CD4-positive, alpha-beta T cell (primary cell): Measurements from ENCODE around the gene PPP1R2. TPM values are rescaled to one million over a fixed set of nuclear protein-coding genes. Genes with fewer than 3 reads are reported as not detected.
"Not testable (repeated sequence)": the region's sequence is repeated elsewhere in the genome, so short reads cannot be mapped to it uniquely, and the experiment has no call there.

Source experiments
- ATAC-seq: fragments of 200-7000 bp; cut with Tn5 transposase; one replicate; pipeline ENCODE4 v1.10.0; 2022; ENCODE audit warnings: mild to moderate bottlenecking; ENCODE audit not compliant: poor library complexity
- CTCF ChIA-PET: fragments of 350-600 bp; sonication (Branson Sonifier 250); formaldehyde crosslinking; loops from one replicate; lab custom pipeline; 2021; ENCODE audit warnings: antibody characterized with exemption, inconsistent platforms; lab: Charles Lee
- POLR2A ChIA-PET: fragments of 350-600 bp; sonication (Branson Sonifier 250); formaldehyde crosslinking; loops from one replicate; lab custom pipeline; 2021; ENCODE audit warnings: antibody characterized with exemption, inconsistent platforms; lab: Charles Lee
- DNase-seq, 14 experiments: peaks; one replicate each; pipeline ENCODE4 v3.0.0-alpha.2; 2013 to 2020; ENCODE audit warnings: mixed read lengths in 2 of 14
- H3K27ac ChIP-seq, 2 donors: one replicate each; pipeline versions ENCODE4 v1.5.1 to v1.7.0; 2013; ENCODE audit warnings: low read length in 2 of 2, low read depth in 1 of 2, mild to moderate bottlenecking in 1 of 2
- H3K27me3 ChIP-seq, 2 experiments: 1 replicate in 1 of 2; 2 replicates in 1 of 2; pipeline versions ENCODE4 v1.6.1 to v1.7.0; 2013; ENCODE audit warnings: low read length in 2 of 2, control low read depth in 1 of 2, mild to moderate bottlenecking in 1 of 2, moderate library complexity in 1 of 2; ENCODE audit not compliant: insufficient read depth in 2 of 2, control insufficient read depth in 1 of 2
- H3K36me3 ChIP-seq: one replicate; pipeline ENCODE4 v1.6.1; 2013; ENCODE audit warnings: low read length, control low read depth; ENCODE audit not compliant: insufficient read depth
- H3K4me1 ChIP-seq: one replicate; pipeline ENCODE4 v1.6.1; 2013; ENCODE audit warnings: low read length, control low read depth; ENCODE audit not compliant: insufficient read depth
- H3K4me3 ChIP-seq: one replicate; pipeline ENCODE4 v1.5.1; 2013; ENCODE audit warnings: mild to moderate bottlenecking, low read length, moderate library complexity
- H3K9me3 ChIP-seq, 2 experiments: 1 replicate in 1 of 2; 2 replicates in 1 of 2; pipeline versions ENCODE4 v1.6.1 to v1.7.0; 2013; ENCODE audit warnings: low read length in 2 of 2, mild to moderate bottlenecking in 2 of 2, control low read depth in 1 of 2, moderate library complexity in 1 of 2; ENCODE audit not compliant: control insufficient read depth in 1 of 2, insufficient read depth in 1 of 2
- H3K27ac Mint-ChIP-seq: one replicate; pipeline ENCODE4 v1.8.0; 2020; ENCODE audit warnings: mixed read lengths
- H3K27me3 Mint-ChIP-seq: one replicate; pipeline ENCODE4 v1.8.0; 2021; ENCODE audit warnings: mixed read lengths
- H3K36me3 Mint-ChIP-seq: one replicate; pipeline ENCODE4 v1.8.0; 2021; ENCODE audit warnings: low read depth, mixed read lengths
- H3K4me1 Mint-ChIP-seq: one replicate; pipeline ENCODE4 v1.8.0; 2021; ENCODE audit warnings: low read depth, mixed read lengths
- H3K4me3 Mint-ChIP-seq: one replicate; pipeline ENCODE4 v1.8.0; 2020; ENCODE audit warnings: mild to moderate bottlenecking, mixed read lengths
- H3K9me3 Mint-ChIP-seq: one replicate; pipeline ENCODE4 v1.8.0; 2020; ENCODE audit warnings: mixed read lengths
- CTCF ChIP-seq: fragments of 200-600 bp; IDR thresholded peaks from one replicate; pipeline ENCODE4 v1.8.0; 2022; ENCODE audit warnings: antibody characterized with exemption, mild to moderate bottlenecking
- intact Hi-C, 2 experiments: fragments of 100-400 bp; cut with DNase I in 1 of 2; cut with micrococcal nuclease in 1 of 2; formaldehyde crosslinking; loops; one replicate each; pipeline versions ENCODE4 v1.15.1 to v1.9.0; 2023 to 2025; cut with DNase I, micrococcal nuclease
- polyA plus RNA-seq, 2 donors: library from polyadenylated mRNA; unstranded; fragments of 120-200 nt; gene quantifications; one replicate each; pipeline ENCODE4 v1.2.1, GENCODE V29; 2013
- total RNA-seq, 174 experiments: library from RNA in 2 of 174; stranded (reverse) in 2 of 174; gene quantifications; one replicate each; pipeline ENCODE4 v1.2.3 and lab custom pipeline; 2021 to 2026

The PPP1R2 gene
- 100 to 1,000 TPM; 205 to 210 TPM for total RNA-seq
- polyA plus RNA-seq (2013, experiment 1 of 2), result 130 TPM
- polyA plus RNA-seq (2013, experiment 2 of 2), result 129 TPM
- total RNA-seq (lab: John Stamatoyannopoulos, UW), result 95.7 to 351 (median 173) reads per million in 172 experiments

- Mint-ChIP-seq H3K9me3 (no peaks in the 10 kb centered on the region), H3K4me1 (peaks cover 76% of the 10 kb centered on the region), H3K36me3 (peaks cover 59% of the 10 kb centered on the region), H3K27ac (peak within 1 kb of the TSS; percentile 93), H3K4me3 (peak within 1 kb of the TSS; percentile 88), H3K27me3 (no peaks in the 10 kb centered on the region)
- intact Hi-C loops, result loop anchor here (1.0 to 10.0 kb wide), 4 partner anchors 7 to 1058 kb away; partner anchors contain the start of genes ATP13A3 (in 1 of the 2), LSG1 (in 1 of the 2) and XXYLT1 (in 1 of the 2)
- Histone ChIP-seq H3K36me3 (no peaks in the 10 kb centered on the region), H3K4me3 (peak within 1 kb of the TSS; percentile 70), H3K4me1 (peaks cover 52% of the 10 kb centered on the region), H3K9me3 (no peaks in the 10 kb centered on the region), H3K27ac (peak within 1 kb of the TSS; percentile 95 to 96), H3K27me3 (no peaks in the 10 kb centered on the region)
- ATAC-seq, result peak; percentile 80
- POLR2A ChIA-PET, result interaction anchor here (0.6 to 9.4 kb wide), 26 partner anchors 9 to 1399 kb away, joined by 3 to 202 read pairs (median 4); partner anchors contain the start of genes ACAP2, LSG1, NCBP2 and TNK2
- CTCF ChIA-PET, result interaction anchor here (0.5 to 6.2 kb wide), 8 partner anchors 10 to 364 kb away, joined by 3 to 33 read pairs (median 4); no protein-coding TSS in a partner anchor
- peak; percentile 82 to 97 (median 91) for DNase-seq
- no peak for TF ChIP-seq CTCF
These were observed at the start of gene PPP1R2 for GRCh38 chr3:195542698-195543499. Gene PPP1R2 (minus strand): TSS chr3:195543325. CDS start chr3:195543025, 300 bp downstream.

GRCh38 chr3:195591852-195592251 lies 48.7 kb upstream of the PPP1R2 start:
- DNase-seq, result no peak
- Histone ChIP-seq H3K4me3 (no peak overlapping the region), H3K27ac (no peak overlapping the region), H3K9me3 (no peaks in the 10 kb centered on the region), H3K27me3 (no peaks in the 10 kb centered on the region), H3K4me1 (peaks cover 8% of the 10 kb centered on the region), H3K36me3 (no peaks in the 10 kb centered on the region)
- H3K27ac Mint-ChIP-seq, result no peak overlapping the region
- no peaks in the 10 kb centered on the region for H3K4me1 Mint-ChIP-seq
- intact Hi-C loops, result no loop called here
- no peaks in the 10 kb centered on the region for H3K9me3 Mint-ChIP-seq
- POLR2A ChIA-PET, result no interaction called here
- H3K27me3 Mint-ChIP-seq, result no peaks in the 10 kb centered on the region
- CTCF ChIA-PET, result no interaction called here
- no peaks in the 10 kb centered on the region for H3K36me3 Mint-ChIP-seq
- ATAC-seq, result no peak
- H3K4me3 Mint-ChIP-seq, result no peak overlapping the region
- no peak for TF ChIP-seq CTCF

- Mint-ChIP-seq H3K27ac (no peak overlapping the region), H3K36me3 (no peaks in the 10 kb centered on the region), H3K9me3 (no peaks in the 10 kb centered on the region), H3K4me3 (no peak overlapping the region), H3K4me1 (no peaks in the 10 kb centered on the region), H3K27me3 (no peaks in the 10 kb centered on the region)
- no peak for TF ChIP-seq CTCF
- Histone ChIP-seq H3K36me3 (no peaks in the 10 kb centered on the region), H3K27me3 (no peaks in the 10 kb centered on the region), H3K4me1 (peaks cover 14% of the 10 kb centered on the region), H3K27ac (no peak overlapping the region), H3K9me3 (no peaks in the 10 kb centered on the region), H3K4me3 (no peak overlapping the region)
- intact Hi-C loops, result no loop called here
- ChIA-PET POLR2A (no interaction called here), CTCF (no interaction called here)
- DNase-seq (no peak), ATAC-seq (no peak)
These were observed 48.1 kb upstream of the PPP1R2 start for GRCh38 chr3:195591220-195591619.

- H3K27ac Mint-ChIP-seq, H3K9me3 Mint-ChIP-seq, H3K4me3 Mint-ChIP-seq, intact Hi-C loops, DNase-seq, H3K27me3 ChIP-seq, ATAC-seq, H3K27me3 Mint-ChIP-seq, H3K36me3 ChIP-seq, H3K36me3 Mint-ChIP-seq, H3K4me3 ChIP-seq, CTCF ChIA-PET, H3K9me3 ChIP-seq, POLR2A ChIA-PET, H3K4me1 Mint-ChIP-seq, H3K27ac ChIP-seq: not testable (repeated sequence)
- H3K4me1 ChIP-seq, result peaks cover 17% of the 10 kb centered on the region
These were observed 47.3 kb upstream of the PPP1R2 start for GRCh38 chr3:195590381-195590780.

- H3K27ac Mint-ChIP-seq, H3K36me3 Mint-ChIP-seq, DNase-seq, H3K27me3 ChIP-seq, H3K9me3 Mint-ChIP-seq, H3K27me3 Mint-ChIP-seq, H3K36me3 ChIP-seq, H3K9me3 ChIP-seq, ATAC-seq, H3K4me3 Mint-ChIP-seq, intact Hi-C loops, CTCF ChIA-PET, H3K4me3 ChIP-seq, H3K27ac ChIP-seq, POLR2A ChIA-PET, H3K4me1 Mint-ChIP-seq: not testable (repeated sequence)
- H3K4me1 ChIP-seq, result peaks cover 17% of the 10 kb centered on the region
These were observed 46.7 kb upstream of the PPP1R2 start for GRCh38 chr3:195589796-195590195.
